ENCODE measurements around the gene HESX1.
A peak's percentile ranks its signal among the peaks of the same experiment; 100 is the strongest.

Gene HESX1

DNA sequence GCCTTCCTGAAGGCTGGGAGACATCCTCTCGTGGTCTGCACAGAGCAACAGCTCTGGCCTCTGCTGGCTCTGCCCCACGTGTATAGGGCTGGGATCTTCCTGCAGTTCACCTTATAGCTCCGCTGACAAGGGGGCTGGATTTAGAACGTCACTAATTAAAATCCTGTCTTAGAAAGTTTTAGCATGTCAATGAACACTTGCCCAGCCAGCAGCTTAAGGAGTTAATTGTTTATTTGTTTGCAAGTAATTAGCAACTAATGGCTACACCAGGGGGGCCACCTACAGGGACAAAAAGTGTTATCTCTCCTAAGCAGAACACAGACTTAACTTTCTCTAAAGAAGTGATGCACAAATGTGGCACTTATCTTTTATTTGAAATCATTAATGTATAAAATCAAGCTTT, at the start of gene HESX1:
TSS of gene HESX1 (minus strand) at position 84 of the 403 bp plus-strand sequence. CDS start at position 24, 60 bp downstream.
- peak; percentile 10 for DNase-seq

DNA sequence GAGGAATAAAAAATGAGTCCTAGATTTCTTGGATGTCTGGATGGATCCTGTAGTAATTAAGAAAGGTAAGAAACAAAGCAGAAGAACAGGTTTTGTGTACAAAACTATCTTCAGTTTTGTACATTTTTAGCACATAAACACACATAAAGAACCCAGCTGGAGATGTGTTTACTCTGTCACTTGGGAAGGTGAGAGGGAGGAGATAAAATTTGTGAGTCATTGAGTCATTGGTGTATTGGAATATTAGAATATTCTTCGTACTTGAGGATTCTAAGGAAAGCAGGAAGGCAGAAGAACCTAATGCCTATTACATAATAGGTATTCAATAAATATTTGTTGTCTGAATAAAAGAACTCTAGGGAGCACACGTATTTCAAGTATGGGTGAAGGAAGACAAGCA, 45.2 kb upstream of the HESX1 start:
- no peak for DNase-seq

DNA sequence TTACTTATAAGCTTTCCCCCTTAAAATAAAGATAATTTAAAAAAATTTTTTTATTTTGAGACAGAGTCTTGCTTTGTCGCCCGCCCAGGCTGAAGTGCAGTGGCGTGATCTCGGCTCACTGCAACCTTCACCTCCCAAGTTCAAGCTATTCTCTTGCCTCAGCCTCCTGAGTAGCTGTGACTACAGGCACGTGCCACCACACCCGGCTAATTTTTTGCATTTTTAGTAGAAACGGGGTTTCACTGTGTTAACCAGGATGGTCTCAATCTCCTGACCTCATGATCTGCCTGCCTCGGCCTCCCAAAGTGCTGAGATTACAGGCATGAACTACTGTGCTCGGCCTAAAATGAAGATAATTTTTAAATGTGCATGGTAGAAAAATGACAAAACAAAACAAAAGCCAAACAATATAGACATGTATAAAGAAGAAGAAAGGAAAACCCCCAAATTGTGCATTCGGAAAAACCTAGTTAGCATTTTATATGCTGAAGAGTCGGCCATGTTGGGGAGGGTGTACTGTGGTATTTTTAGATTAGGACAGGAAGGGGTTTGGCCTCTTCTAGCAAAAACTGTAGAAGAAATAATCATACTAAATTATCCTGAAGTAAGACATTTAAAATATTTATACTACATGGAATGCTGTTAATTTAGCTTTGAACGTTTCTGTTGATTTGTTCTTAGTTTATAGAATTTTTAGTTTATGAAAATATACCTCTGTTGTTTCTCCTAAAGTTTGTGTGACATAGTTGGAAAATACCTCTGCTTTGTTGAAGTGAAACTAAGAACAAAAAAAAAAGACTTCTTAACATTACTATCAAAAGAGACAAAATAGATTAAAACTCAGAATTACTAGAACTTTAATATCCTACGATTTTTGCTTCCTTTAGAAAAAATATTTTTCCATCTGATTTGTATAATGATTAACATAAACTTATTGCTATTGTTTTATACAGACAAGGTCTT, 35.1 kb upstream of the HESX1 start:
- DNase-seq: no peak

DNA sequence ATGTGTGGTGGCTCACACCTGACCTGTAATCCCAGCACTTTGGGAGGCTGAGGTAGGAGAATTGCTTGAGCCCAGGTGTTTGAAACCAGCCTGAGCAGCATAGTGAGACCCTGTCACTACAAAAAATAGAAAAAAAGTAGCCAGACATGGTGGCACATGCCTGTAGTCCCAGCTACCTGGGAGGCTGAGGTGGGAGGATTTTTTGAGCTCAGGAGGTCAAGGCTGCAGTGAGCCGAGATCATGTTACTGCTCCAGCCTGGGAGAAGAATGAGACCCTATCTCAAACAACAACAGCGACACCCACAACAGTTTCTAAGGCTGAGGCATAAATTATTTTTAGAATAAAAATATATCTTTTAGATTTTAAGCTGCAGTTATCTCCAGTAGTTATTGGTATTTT, 34.0 kb upstream of the HESX1 start:
- DNase-seq: no peak

DNA sequence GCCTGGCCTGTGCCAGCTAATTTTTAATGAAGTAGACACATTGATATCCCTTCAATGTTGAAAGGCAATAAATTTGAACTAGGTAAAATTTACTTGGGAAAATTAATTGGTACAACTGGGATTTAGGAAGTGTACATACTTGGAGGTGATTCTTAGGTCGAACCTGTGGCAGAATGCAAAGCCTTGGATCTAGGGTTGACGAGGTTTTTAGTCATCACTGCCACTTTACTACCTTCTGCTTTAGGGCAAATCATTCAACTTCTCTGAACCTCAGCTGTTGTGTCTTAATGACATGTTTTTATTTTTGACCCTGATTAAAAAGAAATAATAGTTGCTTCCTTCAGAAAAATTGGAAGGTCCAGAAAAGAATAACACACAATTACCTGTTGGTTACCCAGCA, 30.2 kb upstream of the HESX1 start:
- no peak for DNase-seq

DNA sequence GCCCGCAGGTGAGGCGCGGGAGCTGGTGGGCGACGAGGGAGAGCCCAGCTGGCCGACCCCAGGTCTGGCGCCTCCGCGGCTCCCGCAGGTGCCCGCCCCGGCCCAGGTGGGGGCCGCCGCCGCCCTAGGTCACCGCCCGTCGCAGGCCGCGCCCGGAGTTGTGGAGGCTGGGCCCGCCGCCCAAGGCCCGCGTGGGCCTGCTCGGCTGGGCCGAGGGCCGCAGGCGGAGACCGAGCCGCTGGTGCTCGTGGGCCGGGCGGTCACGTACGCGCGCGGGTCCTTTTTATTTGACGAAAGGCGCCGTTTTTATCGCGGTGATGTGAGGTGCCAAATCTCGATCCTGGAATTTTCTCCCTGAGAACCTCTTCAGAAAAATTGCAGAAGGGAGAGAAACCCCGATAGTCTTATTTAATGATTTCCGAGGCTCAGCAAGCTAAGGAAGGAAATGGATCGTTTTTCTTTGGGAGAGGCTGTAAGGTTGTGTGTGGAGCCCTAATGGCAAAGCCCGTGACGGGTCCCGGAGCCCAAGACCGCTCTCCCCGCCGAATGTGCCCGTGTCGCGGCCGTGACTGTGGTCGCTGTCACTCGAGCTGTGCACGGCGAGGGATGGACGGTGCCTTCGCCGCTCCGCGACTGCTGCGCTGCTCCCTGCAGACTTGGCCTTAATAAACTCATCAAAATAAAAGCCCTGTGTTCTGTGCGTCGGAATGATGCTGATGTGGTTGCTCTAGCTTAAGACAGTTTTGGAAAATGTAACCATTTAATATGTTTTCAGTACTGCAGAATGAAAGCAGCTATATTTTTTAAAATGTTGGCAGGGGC, 28.4 kb upstream of the HESX1 start:
- DNase-seq: peak; percentile 57

DNA sequence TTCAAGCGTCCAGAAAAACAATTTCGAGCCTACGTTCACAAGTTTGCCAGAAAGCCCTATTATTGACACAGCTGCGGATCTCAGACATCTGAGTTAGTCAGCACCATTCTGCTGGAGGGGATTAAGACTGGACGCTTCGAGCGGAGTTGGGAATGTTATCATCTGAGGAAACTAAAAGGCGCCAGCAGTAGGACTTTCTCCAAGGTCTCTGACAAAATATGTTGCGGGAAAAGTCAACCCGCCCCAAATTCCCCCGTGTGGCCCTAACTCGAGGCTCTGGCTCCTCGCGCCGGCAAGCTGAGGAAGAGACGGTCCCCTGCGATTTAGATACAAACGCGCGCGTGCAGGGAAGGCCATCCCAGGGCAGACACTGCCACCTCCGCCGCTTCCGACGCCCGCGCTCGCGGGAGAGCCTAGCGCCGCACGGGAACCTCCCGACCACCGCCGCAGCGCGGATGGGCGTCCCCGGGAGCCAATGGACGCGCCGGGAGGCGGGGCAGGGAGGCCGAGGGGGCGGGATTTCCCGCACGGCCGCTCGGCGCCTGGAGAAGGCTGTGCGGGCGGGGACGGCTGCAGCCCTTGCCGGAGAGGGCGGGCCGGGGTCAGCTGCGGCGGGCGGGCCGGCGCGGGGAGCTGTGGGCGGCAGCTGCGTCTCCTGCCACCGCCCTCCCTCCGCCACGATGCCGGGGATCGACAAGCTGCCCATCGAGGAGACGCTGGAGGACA, 27.6 kb upstream of the HESX1 start, which contains the start of gene APPL1:
TSS of gene APPL1 (plus strand) at position 526 of the 726 bp plus-strand sequence. CDS start at position 681, 155 bp downstream.
- peak; percentile 91 for DNase-seq

DNA sequence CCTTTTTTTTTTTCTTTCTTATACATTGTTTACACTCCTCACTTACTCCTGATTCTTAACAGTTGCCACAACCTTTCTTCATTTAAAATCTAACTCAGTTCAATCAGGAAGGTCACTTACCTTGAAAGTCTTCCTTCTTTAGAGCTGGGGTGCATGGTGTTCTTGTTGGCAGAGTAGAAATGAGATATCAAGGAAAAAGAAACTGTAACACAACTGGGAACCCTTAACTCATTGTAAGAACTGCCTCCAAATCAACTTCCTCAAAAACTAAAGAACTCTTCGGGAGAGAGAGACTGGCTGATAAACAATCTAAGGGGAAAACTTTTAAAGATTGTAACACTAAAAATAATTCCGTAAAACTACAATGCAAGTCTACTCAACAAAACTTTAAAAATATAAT, 26.4 kb upstream of the HESX1 start:
- DNase-seq: peak; percentile 15

DNA sequence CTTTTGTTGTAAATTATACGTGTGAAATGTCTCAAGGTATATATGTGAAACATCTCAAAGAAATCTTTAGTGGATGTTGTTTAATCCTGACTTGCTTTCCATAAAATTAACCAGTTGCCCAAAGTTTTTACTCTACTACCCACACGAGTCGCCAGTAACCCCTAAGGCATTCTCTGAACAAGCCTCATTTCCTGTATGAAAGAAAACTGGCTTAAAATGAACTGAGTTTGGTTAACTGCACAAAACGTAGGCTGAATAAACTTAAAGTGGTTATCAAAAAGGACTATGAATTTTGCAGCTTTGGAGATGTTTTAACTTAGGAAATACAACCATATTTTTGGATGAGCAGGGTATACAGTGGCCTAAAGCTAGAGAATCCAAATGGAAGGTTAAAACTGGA, 25.1 kb upstream of the HESX1 start:
- no peak for DNase-seq

DNA sequence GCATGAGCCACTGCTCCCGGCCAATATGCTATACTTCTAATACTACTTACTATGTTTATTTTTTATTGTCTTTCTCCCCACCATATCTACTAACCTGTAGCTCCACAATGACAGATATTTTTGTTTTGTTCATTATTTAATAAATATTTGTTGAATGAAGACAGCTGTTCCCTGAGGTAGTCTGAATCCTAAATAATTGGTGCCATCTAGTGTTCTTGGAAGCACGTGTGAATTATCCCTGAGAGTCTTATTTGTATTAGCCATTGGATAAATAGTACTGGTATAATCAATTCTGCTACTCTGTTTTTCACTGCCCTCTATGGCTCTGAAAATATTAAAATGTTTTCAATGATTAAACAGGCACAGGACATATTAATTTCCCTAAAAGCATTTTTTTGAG, 22.1 kb upstream of the HESX1 start:
- no peak for DNase-seq

DNA sequence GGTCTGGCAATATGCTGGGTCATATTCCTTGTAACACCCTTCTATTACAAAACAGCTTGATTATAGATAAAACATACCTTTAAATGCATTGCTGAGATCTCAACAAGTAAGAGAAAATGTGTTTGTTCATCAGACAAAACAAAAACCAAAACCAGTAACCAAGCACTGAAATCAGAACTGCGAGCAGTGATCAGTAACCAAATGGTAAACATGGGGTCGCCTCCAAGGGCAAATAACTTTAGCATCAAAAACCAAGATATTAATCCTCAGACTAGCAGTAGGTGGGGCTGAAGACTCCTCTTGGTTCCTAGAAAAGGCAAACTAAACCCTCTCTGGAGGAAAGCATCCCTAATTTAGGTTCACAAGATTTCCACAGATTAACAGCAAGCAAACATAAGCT, 6.6 kb upstream of the HESX1 start:
- DNase-seq: no peak

DNA sequence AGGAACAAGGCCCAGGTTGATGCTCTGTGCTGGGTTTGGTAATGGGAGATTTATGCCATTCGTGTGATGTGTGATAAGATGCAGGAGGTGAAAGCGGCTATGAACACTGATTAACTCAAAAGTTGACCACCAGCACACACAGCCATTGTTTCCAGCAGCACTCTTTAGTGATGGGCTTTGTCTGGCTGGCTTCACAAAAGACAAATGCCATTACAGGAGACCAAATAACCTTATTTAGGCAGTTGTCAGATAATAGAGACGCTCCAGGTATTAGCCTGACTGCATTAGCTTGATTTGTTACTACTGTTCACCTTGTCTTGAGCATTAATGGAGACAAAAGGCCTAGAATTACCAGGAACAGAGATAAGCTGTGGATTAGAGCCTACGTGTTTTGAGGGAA, 5.1 kb downstream of the HESX1 start:
- DNase-seq: no peak

DNA sequence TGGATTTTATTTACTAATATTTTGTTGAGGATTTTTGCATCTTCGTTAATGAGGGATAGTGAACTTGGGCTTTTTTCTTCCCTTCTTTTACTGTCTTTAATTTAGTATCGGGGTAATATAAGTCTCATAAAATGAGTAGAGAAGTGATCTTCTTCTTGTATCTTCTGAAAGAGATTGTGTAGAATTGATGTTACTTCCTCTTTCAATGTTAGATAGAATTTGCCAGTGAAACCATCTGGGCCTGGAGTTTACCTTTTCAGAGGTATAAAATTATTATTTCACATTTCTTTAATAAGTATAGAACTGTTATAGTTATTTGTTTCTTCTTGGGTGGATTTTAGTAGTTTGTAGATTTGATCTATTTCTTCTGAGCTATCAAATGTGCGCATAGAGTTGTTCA, 7.8 kb downstream of the HESX1 start:
- no peak for DNase-seq

DNA sequence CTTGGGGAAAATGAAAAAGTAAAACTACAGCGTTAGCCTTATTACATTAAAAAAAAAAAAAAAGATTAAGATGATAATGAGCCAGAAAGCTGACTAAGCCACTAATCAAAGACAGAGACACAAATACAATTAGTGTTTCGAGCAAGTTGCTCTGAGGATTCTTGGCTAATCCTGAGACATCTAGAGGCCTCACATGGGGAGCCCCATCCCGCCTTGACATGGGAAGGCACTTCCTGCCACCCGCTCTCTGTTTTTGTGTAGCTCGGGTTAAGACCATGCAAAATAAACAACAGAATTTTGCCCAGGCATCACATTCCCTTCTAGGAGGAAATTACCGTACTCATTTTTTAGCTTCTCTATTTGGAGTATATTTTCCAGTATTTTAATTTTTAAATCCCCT, 15.3 kb downstream of the HESX1 start:
- no peak for DNase-seq

DNA sequence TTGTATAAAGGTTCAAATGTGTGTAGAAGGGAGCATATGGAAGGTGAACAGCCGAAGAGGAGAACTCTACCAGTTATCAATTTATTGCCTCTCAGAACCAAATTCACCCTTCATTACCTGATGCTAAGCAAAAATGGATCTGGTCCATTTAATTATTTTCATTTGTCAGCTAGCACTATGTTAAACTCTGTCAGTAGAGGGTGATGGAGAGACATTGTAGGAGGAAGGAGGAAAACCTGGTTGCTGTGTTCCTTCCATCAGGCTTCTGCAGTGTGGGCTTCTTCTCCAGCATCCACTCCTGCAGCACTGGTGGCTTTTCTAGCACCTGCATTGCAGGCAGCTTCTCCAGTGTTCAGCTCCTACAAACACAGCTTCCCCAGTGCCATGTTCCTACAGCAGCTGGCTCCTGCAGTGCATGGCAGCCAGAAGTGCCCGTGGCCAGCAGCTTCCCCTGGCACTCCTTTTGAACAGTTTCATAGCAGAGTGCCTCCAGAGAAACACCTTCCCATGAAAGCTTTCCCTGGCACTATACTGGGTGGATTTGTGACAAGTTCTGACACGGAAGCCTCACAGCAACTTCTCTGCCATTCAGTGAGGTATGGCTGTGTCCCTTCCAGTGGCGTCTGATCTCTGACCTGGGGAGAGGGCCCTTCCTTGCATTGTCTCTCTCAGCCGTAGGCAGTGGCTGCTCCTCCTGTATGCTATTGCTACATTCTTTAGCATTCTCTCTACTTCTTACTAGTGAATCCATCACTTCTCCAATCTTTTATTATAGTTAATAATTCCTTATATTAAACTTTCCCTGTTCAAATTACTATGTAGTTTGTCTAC, 20.0 kb downstream of the HESX1 start:
- peak; percentile 62 for DNase-seq

DNA sequence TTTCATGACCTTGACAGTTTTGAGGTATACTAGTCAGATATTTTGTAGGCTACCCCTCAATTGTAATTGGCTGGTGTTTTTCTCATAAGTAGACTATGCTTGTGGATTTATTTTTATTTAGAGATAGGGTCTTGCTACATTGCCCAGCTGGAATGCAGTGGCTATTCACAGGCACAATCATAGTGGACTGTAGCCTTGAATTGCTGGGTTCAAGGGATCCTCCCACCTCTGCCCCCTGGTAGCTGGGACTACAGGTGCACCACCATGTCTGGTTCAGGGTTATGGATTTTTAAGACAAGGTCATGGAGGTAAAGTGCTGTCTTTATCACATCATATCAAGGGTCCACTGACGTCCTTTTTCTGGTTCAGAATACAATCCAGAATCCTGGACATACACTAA, 23.7 kb downstream of the HESX1 start:
- no peak for DNase-seq

DNA sequence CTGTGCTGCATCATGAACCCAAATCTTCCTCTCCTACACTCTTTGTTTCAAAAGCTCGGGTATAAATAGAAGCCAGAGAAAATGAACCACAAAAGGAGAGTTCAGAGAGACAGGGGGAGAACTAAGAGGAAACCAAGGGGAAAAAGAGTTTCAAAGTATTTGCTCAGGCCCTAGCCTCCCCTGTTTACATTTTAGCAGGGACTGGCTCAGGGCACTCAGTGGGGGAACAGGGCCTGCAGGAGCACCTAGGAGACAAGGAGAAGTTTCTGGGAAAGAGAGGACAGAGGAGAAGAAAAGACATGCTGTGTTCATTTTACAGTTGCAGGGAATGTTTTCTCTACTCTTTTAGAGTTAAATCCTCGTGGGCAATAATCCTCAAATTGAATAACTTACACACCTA, 26.1 kb downstream of the HESX1 start:
- no peak for DNase-seq

DNA sequence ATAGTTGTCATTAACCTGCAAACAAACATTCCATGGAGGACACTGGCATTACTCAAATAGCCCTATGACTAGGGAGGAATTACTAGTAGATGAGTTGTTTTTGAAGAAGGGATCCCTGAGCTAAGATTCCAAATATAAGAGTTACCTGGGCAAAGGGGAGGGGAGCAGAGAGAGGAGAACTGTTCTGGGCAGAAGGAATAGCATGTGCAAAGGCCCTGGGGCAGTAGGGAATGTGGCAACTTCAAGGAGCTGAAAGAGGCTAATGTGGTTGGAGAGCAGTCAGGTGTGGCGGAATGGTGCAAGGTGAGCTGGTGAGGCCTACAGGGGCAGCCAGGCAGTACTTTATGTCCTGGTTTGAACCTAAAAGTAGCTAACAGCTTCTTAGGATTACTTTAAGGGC, 28.8 kb downstream of the HESX1 start:
- no peak for DNase-seq

DNA sequence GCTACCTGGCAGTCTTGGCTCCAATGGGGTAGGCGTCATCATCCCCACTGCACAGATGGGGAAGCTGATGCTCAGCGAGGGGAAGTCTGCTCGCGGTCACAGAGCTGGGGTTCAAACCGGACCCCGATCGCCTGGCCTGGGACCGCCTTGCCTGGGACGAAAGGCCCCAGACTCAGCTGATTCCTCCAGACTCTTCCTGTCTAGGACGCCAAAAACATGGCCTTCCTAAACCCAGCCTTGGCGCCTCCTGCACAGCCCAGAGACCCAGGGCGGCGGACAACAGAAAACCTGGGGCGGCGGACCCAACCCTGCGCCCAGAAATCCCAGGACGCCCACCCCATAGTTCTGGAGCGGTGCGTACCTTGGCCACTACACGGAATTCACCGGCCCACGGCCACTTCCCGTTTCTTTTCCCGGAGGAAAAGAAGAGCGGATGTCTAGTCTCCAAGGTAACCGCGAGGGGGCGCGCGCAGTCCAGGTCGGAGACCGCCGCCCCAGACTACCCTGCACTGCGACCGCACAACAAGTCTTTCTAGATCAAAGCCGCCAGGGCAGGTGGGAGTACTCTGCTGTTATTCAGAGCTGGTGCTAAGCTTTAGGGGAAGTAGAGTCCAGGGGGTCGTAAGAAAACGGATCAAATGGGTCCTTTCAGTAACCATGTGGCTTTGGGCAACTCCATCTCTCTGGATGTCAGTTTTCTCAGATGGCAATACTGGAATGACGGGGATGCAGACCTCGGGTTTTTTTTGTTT, 29.7 kb downstream of the HESX1 start:
- peak; percentile 83 for DNase-seq

DNA sequence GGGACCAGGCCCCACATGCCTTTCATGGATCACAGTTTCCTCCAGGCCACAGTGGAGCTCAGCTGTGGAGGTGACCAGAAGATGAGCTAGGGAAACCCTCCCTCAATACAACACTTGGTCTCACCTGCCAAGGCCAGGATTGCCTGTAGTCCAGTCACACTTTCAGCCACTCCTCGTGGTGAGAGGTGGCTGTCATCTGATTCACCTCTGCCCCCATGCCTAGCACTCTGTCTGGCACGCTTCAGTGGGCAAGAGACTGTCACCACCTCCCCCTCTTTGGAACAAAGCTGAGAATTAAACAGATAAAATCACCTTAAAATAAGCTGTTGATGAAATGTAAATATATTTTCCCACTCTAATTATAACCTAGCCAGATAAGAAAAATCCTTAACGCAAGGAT, 30.7 kb downstream of the HESX1 start:
- no peak for DNase-seq

DNA sequence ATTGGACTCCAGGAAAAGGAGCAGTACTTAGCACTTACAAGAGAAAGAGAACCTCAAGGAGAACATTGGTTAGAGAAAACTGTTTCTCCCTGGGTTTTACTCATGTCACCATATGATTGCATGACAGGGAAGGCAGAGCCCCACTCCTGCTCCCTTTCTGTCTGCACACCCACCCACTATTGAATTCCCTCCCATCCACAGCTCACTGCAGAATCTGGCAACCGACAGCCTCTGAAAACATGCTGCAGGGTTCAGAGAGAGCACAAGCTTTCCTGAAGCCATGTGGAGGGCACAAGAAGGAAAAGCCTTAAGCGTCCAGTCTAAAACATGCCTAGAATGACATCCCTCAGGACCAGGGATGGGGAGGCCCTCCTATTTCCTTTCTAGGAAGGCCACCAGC, 31.6 kb downstream of the HESX1 start:
- no peak for DNase-seq
